ENCODE results near the gene PRPSAP1.
"Not testable (repeated sequence)": the region's sequence is repeated elsewhere in the genome, so short reads cannot be mapped to it uniquely, and the experiment has no call there.

Gene PRPSAP1

DNA sequence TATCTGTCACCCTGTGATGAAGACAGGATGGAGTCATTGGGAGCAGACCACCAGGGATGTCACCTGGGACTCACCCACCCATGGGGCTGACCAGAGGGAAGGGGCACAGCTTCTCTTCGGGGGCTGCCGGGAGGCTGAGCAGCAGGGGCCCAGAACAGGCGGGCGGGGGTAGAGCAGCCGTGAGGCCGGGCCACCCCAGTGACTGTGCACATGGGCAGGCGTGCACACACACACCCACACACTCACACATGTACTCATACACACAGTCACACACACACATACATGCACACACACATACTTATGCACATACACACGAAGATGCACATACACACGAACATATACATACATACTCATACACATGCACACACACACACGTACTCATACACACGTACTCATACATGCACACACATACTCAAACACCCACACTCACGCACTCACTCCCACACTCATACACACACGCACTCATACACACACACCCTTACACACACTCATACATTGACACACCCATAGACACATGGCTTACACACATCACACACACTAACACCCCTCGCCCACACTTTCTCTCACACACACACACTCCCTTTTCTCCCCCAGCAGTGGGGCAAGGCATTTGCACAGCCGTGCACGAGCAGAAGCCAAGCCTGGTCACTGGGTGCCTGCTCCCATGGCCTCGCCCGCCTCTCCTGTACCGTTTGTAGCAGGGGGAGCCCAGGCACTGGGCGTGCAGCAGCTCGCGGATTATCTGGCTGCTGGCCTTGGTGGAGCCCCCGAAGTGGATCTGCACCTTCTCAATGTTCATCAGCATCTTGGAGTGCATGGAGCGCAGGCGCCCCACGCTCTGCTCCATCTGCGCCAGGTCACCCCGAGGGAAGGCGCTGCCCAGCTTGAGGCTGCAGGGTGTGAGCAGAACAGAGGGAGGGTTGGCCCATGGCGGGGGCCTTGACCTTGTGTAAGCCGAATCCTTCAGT, 76.1 kb downstream of the PRPSAP1 start:
- no peak for DNase-seq (ENCODE audit: low read depth, low spot score)

DNA sequence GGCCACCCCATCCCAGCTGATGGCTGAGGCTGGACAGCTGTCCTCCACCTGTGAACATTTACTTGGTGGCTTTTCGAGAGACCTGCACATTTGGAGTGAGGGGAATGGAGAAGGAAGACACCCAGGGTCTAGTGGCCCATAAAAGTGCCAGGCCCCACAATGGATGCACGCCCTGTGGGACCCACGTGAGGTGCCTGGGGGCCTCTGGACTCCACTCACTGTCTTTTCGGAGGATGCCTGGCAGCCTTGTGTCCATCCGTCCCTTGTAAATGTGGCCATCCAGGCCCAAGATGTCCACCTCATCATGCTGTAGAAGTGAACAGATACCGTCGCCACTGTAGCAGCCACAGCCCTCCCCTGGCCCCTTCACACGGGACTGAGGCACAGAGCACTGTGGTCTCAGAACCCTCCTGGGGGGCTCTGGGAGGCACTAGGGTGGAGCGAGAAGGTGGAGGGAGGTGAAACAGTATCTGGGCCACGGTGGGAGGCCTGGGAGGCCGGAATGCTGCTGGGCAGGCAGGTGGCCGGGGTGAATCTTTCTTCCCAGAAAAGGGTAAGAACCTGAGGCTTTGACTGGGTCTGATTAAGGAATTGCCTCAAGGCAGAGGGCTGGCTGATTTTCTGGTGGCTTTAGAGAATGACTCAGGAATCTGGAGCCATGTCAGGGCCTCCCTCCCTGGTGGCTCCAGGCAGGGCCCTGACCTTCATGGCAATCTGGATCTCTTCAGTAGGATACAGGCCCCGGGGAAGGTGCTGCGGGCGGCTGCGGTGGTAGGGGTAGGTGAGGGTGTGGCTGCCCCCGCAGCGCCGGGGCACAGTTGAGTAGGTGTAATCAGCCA, 77.0 kb downstream of the PRPSAP1 start:
- no peak for DNase-seq (ENCODE audit: low read depth, low spot score)

DNA sequence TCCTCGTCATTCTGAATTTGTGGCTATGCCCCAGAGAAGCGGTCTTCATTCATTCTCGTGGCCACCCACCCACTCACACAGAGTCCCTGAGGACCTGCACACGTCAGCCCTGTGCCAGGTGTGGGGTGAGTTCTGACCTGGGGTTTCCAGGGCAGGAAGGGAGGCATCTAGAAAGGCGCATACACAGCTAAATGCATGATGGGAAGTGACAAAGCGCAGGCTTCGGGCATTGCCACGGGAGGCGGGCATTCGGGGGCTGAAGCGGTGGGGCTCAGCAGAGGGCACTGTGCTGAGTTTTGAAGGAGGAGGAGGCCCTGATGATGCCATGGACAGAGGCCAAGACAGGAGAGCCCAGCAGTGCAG, 77.7 kb downstream of the PRPSAP1 start:
- DNase-seq (ENCODE audit: low read depth, low spot score) = no peak

DNA sequence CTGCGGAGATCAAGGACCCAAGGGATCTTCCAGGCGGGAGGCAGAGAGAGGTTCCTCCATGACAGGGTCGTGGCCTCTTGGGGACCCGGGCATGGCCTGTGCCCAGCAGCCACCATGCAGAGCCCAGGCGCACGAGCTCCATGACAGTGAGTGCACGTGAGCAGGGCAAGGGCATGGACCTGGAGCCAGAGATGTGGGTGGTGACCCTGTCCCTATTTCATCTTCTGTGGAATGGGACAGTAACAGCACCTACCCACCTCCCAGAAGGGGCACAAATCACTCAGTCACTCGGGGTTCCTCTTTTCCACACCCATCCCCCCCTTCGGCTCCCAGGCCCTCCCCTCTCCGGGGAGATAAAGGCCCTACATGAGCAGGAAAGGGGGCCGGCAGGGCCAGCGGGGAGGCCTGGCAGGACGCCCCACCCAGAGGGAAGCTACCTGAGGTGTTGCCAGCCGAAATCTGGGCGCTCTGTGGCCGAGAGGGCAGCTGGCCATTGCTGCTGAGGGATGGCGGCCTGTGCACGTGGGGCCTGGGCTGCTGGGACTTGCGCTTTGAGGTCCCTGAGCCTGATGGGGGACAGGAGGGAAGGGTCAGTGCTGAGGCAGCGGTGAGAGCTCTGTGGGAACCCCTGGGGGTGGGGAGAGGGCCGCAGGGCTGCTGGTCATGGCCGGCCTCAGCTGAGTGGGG, 78.2 kb downstream of the PRPSAP1 start:
- no peak for DNase-seq (ENCODE audit: low read depth, low spot score)

DNA sequence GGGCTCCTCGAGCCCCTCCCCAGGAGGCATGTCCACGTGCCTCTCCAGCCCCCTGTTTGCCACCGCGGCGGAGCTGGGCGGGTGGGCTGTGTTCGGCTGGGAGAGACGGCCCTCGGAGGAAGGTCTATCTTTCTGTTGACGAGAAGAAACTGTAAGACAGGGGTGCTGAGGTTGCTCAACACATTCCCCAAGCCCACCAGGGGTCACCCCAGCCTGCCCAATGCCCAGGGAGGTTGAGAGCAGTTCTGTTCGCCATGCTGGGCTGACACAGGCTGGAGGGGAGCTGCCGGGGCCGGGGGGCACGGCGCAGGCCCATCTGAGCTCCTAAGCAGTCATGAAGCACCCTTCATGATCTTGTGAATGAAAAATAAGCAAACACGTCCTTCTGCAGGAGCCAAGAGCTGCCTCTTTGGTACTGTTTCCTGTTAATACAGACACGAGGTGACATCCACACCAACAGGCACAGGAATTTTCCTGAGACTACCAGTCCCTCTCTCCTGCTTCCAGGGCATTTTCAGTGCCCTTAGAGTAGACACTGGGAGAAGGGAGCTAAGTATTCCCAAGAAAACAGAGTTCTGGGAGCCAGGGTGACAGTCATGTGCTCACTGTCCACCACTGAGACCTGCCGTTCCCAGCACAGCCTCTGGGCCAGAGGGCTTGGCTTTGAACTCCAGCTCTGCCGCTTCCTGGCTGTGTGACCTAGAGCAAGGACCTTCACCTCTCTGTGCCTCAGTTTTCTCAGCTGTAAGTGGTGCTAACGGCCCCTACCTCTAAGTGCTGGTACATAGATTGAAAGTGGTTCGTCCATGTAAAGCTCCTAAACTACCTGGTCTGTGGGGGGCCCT, 79.4 kb downstream of the PRPSAP1 start:
- no peak for DNase-seq (ENCODE audit: low read depth, low spot score)

DNA sequence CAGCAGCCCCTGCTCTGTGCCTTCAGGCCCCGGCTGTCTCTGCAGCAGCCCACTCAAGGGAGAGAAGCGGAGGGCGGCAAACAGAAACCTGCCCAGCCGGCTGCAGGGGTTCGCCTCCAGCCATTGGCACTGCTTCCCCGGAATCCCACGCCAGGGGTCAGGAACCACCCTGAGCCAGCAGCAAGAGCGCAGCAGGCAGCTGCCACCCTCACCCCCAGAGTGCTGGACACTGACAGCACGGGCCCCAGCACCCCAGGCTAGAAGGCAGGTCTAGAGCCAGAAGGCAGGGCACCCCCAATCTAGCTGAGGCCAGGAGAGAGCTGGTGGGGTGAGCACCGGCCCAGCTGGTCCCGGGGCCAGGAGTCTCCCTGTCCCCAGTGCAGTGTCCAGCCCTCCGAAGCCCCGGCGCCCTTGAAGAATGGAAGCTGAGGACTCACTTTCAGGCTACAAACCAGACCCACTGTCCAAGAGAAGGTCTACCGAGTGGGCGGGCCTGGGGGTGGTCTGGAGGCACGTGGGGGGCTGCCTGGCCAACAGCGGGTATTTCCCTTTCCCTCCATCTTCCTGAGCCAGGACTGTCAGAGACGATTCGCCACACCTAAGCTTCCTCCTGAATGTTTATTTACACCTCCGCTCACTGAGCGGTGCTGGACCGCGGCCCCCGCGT, 80.1 kb downstream of the PRPSAP1 start:
- DNase-seq (ENCODE audit: low read depth, low spot score) = no peak

DNA sequence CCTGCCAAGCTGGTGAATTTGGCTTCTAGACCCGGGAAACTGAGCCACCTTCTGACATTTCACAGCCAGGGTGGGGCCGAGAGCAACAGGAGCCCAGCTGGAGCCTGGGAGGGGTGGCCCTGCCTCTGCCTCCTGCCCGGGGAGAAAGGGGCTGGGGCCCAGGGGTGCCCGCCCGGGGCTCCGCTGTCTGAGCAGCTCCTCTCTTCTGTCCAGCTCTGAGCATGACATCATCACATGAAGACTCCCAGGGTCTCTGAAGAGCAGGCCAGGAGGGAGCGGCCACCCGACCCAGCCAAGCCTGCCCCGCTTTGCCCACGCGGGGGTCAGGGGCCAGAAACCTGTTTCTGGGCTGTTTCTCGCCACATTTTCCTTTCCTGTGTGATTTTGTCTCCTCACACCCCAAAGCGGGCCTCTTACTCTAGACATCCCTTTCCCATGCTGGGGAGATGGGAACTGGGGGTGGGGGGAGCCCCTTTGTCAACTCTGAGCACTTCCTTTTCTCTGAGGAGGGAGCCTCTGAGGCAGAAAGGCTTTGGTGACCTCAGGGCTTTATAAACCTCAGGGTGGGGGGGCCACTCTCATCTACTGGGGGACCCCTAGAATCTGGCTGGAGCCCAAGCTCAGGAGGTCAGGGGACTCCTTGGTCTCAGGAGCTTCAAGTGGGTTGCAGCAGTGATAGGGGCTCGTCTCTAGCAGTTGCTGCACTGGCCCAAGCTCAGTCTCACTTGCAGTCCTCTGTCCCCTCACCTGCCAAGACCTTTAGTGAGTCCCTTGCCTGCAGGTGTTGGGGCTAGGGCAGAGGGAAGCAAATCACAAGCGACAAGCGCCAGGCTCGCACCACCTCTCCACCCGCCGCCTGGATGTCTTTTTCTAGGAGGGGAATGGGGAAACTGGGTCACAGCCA, 80.9 kb downstream of the PRPSAP1 start:
- DNase-seq (ENCODE audit: low read depth, low spot score) = no peak

DNA sequence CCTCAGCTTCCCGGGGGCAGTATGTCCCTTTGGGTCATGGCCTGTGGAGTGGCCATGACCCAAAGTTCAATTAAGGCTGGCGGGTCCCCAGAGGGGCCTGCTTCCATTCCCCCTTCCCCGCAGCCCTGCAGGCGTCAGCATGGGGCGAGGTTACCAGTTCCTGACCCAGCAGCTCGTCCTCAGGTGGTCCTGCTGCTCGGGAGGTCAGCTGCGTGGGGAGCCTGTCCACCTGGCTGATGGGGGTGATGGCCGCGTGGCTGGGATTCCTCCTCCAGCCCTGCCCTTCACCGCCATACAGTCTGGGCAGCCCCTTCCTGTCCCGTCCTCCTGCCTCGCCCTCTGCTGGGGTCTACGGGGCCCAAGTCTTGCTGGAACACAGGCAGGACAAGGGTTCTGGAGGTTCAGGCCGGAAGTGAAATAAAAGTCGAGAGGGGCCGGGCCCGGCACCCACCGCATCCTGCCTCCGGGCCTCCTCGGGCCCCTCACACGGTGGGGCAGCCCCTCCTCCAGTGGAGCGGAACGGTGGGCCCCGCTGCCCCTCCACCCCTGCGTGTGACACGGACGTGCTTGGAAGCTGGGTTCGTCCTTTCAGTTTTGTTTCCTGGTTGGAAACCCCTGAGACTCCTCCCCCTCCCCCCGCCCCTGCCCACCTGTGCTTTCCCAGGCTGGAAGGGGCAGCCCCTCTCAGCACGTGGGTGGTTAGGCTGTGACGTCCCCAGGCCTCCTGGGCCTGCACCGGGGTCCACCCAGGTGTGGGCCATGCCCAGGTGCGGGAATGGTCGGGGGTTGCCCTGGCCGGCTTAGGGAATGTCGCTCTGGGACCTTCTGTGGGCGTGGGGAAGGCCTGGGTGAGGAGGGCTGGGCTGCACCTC, 81.8 kb downstream of the PRPSAP1 start:
- DNase-seq (ENCODE audit: low read depth, low spot score) = peak; percentile 55

DNA sequence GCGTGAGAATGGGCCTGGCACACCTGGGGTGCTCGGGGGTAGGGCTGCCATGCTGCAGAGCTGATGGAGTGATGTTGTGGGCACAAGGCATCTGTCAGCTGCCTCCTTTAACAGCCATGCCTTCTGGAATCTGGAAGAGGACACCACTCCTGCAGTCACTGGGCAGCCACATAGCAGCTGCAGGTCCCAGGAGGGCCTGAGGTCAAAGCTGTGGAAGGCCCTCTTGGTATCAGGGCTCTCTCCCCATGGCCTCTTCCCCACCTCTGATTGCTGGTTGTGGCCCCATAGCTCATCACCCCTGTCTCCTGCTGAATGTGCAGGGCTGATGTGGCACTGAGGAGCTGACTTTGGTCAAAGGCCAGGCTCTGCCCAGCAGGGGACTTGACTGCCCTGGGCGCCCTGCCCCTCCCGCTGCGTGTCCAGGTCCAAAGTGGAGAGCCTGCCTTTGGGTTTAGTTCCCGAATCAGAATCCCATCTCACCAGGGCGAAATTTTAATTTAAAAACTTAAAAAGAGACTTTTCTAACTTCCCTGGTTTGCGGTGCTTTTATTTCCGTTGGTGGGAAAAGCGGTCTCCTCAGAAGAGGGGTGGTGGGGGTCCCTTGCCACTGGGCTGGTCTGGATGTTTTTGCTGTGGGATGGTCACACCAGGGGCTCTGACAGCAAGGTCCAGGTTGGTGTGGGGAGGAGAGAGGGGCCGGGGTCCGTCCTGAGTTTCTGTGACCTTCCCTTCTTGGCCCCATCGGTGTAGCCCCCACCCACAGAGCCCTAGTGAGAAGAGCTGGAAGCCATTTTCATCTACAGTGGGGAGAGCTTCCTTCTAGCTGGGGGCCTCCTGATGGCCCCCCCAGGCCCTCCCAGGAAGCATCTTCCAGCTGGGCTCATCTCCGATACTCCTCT, 82.7 kb downstream of the PRPSAP1 start:
- no peak for DNase-seq (ENCODE audit: low read depth, low spot score)

DNA sequence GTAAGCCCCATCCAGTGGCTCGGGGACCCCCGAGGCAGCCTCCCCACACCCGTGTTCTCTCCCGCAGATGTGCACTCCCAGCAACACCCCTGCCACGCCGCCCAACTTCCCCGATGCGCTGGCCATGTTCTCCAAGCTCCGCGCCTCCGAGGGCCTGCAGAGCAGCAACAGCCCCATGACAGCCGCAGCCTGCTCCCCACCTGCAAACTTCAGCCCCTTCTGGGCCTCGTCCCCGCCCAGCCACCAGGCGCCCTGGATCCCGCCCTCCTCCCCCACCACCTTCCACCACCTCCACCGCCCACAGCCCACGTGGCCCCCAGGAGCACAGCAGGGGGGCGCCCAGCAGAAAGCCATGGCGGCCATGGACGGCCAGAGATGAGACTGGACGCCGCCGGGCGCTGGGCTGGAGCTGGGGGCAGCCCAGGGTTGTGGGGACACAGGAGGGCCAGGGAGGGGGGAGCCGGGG, 83.6 kb downstream of the PRPSAP1 start:
- DNase-seq (ENCODE audit: low read depth, low spot score) = no peak

DNA sequence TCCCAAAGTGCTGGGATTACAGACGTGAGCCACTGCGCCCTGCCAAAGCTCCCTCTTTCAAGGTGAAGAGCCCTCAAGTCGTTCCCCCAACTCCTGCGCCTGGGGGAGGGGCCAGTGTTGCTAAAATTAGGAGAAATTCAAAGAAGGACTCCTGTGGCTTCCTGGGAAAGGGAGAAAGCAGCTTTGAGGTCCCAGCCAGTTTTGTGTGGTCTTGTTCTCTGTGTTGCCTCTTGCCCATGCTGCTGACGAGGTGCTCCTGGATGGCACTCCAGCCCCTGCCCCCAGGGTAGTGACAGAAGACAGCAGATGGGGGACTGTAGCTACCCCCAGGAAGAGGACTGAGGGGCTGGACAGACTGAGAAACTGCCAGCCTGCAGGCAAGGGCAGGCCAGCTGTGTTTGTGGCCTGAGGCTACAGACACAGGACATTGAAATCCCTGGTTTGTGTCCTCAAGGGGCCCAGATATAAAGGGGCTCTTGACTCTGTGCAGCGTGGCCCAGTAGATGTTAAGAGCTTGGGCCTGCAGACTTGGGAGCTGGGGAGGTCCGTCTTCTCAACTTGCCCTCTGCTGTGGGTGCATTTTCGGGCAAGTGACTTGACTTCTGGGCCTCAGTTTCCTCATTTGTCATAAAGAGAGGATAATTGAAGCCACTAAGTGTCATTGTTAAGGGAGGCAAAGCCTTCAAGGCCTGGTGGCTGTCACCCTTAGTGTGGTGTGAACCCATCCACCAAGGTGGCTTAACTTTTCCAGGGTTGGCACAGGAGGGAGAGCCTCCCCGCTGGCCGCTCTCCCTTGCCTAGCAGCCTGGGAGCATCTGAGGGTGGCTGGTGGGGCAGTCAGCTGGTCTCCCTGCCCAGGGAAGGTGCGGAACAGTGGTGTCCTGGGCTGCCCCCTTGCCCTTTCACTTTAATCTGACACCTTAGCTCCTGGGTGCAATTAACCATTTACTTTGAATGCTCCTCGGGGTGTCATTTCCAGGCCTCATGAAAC, 84.4 kb downstream of the PRPSAP1 start:
- DNase-seq (ENCODE audit: low read depth, low spot score) = no peak

DNA sequence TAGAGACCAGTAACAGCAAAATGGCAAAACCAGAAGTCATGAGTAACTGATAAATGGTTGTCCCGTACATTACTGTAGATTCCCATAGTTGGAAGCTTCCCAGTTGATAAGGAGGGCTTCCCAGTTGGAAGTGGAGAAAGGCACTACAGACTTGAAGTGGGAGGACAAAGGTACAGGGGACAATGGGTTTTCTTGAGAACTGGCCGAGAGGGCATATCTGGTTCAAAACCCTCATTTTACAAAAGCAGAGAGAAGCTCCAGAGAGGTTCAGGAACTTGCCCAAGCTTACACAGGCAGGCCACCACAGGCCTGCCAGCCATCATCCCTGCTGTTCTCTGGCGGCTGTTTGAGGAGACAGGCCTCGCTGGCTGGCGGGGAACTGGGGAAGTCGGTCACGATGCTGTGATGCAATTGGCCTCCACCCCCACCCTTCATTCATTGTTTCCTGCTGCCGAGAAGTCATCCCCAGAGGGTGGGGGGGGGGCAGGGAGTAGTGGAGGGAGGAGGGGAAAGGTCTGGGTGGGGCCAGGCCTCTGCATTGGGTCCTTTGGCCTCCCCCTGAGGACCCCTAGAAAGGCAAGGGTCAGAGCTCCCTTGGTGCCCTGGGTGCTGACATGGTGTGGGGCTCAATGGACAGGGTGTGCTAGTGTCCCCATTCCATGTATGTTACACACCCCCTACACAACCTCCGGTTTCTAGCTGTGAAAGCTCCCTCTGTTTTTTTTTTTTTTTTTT, 85.5 kb downstream of the PRPSAP1 start:
- DNase-seq (ENCODE audit: low read depth, low spot score) = no peak

DNA sequence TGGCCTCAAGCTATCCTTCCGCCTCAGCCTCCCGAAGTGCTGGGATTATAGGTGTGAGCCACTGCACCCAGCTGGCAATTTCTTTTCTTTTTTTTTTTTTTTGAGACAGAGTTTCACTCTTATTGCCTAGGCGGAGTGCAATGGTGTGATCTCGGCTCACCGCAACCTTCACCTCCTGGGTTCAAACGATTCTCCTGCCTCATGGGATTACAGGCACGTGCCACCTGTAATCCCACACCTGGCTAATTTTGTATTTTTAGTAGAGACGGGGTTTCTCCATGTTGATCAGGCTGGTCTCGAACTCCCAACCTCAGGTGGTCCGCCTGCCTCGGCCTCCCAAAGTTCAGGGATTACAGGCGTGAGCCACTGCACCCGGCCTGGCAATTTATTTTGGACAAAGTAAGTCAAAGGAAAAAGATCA, 86.1 kb downstream of the PRPSAP1 start:
- DNase-seq (ENCODE audit: low read depth, low spot score) = not testable (repeated sequence)

DNA sequence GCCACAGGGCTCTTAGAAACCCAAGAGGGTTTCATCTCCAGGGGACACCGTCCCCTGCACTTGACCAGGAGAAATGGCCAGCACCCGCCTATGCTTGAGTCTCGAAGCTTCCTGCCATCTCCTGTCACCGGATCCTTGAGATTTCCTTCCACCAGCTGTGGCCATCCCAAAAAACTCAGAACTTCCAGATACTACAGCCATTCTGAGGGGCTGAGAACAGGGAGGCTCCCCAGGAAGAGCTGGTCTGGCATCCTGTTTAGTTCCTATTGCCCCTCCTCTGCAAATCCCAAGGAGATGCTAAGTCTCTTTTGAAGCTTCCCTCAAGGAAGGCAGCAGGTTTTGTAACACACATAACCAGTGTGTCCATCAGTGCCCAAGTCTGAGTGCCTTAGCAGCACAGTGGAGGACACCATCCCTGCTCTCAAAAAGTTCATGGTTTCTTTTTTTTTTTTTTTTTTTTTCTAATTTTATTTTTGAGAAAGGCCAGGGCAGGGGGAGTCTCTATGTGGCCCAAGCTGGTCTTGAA, 86.6 kb downstream of the PRPSAP1 start:
- no peak for DNase-seq (ENCODE audit: low read depth, low spot score)

DNA sequence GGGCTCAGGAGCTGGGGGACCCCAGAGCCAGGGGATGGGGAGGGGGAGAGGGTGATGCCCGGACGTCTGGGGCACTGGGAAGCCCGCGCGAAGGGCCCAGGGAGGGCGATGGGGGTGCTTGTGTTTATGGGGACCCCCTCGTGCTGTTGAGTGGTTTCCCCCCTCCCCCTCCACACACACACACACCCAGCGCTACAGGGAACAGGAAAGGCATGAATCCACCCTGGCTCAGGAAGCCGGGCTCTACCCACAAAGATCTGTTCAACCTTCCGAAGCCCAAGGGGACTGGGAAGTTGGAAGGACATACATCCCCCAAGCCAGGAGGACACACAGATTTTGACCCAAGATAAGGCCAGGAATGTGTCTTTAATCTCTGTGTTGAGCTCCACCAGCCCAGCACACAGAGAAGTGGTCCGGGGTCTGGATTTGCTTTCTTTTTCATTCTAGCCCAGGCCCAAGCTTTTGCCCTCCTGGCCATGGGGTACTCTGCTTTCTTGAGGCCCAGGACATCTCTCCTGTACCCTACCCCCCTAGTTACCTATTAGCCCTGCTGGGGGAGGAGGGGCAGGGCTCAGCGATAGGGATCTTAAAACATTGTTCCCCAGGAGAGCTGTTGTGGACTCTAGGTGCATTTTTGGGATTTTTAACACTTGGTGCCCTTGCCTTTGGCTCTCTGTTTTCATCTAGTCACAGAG, 87.3 kb downstream of the PRPSAP1 start:
- DNase-seq (ENCODE audit: low read depth, low spot score) = no peak
